ENCODE data around the gene STK4.

STK4 gene

GRCh38 chr20:44966030-44966961 lies at the start of gene STK4:
Gene STK4 (plus strand): TSS chr20:44966512. CDS start chr20:44966569, 57 bp downstream.
- peak; percentile 97 for DNase-seq

- peak; percentile 20 for DNase-seq
These were observed 49.7 kb upstream of the STK4 start for GRCh38 chr20:44916586-44916985.

GRCh38 chr20:44917399-44917798 lies 48.9 kb upstream of the STK4 start:
- no peak for DNase-seq

GRCh38 chr20:44918342-44918741 lies 48.0 kb upstream of the STK4 start:
- DNase-seq = no peak

GRCh38 chr20:44918761-44919160 lies 47.6 kb upstream of the STK4 start:
- no peak for DNase-seq

- no peak for DNase-seq
These were observed 44.9 kb upstream of the STK4 start for GRCh38 chr20:44921447-44921846.

GRCh38 chr20:44924541-44924940 lies 41.8 kb upstream of the STK4 start:
- DNase-seq = no peak

GRCh38 chr20:44928595-44928994 lies 37.7 kb upstream of the STK4 start:
- DNase-seq = no peak

GRCh38 chr20:44930517-44931168 lies 35.7 kb upstream of the STK4 start:
- DNase-seq = no peak

GRCh38 chr20:44931911-44932310 lies 34.4 kb upstream of the STK4 start:
- no peak for DNase-seq

GRCh38 chr20:44932916-44933315 lies 33.4 kb upstream of the STK4 start:
- DNase-seq = no peak

GRCh38 chr20:44936510-44936909 lies 29.8 kb upstream of the STK4 start:
- no peak for DNase-seq

- no peak for DNase-seq
These were observed 27.7 kb upstream of the STK4 start for GRCh38 chr20:44938637-44939036.

GRCh38 chr20:44941120-44941691 lies 25.1 kb upstream of the STK4 start:
- no peak for DNase-seq

- DNase-seq = no peak
These were observed 23.9 kb upstream of the STK4 start for GRCh38 chr20:44942264-44942973.

- DNase-seq = no peak
These were observed 22.5 kb upstream of the STK4 start for GRCh38 chr20:44943828-44944227.

- DNase-seq = no peak
These were observed 21.1 kb upstream of the STK4 start for GRCh38 chr20:44945261-44945660.

GRCh38 chr20:44946271-44946852 lies 19.9 kb upstream of the STK4 start:
- DNase-seq = no peak

- DNase-seq = no peak
These were observed 18.2 kb upstream of the STK4 start for GRCh38 chr20:44948107-44948506.

GRCh38 chr20:44948513-44948912 lies 17.8 kb upstream of the STK4 start:
- DNase-seq = no peak

- DNase-seq = no peak
These were observed 15.9 kb upstream of the STK4 start for GRCh38 chr20:44950368-44950767.

- no peak for DNase-seq
These were observed 13.6 kb upstream of the STK4 start for GRCh38 chr20:44952731-44953130.

- no peak for DNase-seq
These were observed 12.1 kb upstream of the STK4 start for GRCh38 chr20:44954211-44954610.
